Testis (tissue), 2 donors: ENCODE results near the gene AUTS2.

Experiments used
- CTCF ChIP-seq, 3 experiments: fragments of 450-650 bp in 2 of 3; fragments of 200-600 bp in 1 of 3; sonication (generic) in 1 of 3; IDR thresholded peaks; one replicate each; pipeline ENCODE4 v1.5.1; 2016 to 2019; ENCODE audit warnings: antibody characterized with exemption in 3 of 3, mild to moderate bottlenecking in 2 of 3, moderate library complexity in 1 of 3
- POLR2A ChIP-seq: fragments of 450-650 bp; IDR thresholded peaks from one replicate; pipeline ENCODE4 v1.6.1; 2017; ENCODE audit warnings: antibody characterized with exemption, mild to moderate bottlenecking, moderate library complexity

GRCh38 chr7:70579397-70580097, 981.3 kb downstream of the AUTS2 start:
- no peak for TF ChIP-seq POLR2A
- TF ChIP-seq CTCF (IDR thresholded peaks at IDR 0.05), result no peak
